Panc1 (cell line): Measurements from ENCODE around the gene EIPR1.

Experiments
- CTCF ChIP-seq: fragments of 450-650 bp; IDR thresholded peaks from 2 replicates; pipeline ENCODE4 v1.5.1; 2017; ENCODE audit warnings: mild to moderate bottlenecking
- POLR2AphosphoS5 ChIP-seq: IDR thresholded peaks from 2 replicates; pipeline ENCODE4 v1.6.1; 2012; ENCODE audit warnings: mild to moderate bottlenecking, low read depth, low read length, moderate library complexity
- REST ChIP-seq, 2 experiments: IDR thresholded peaks; 2 replicates each; pipeline ENCODE4 v1.6.1; 2011 to 2012; ENCODE audit warnings: low read depth in 2 of 2, control low read depth in 1 of 2, low read length in 1 of 2, mild to moderate bottlenecking in 1 of 2, moderate library complexity in 1 of 2; ENCODE audit not compliant: insufficient read depth in 1 of 2
- SIN3A ChIP-seq: IDR thresholded peaks from 2 replicates; pipeline ENCODE4 v1.6.1; 2012; ENCODE audit warnings: low read depth, mild to moderate bottlenecking, low read length, moderate library complexity, borderline replicate concordance; ENCODE audit not compliant: insufficient read depth
- TCF7L2 ChIP-seq: IDR thresholded peaks from 2 replicates; pipeline ENCODE4 v1.6.1; 2011; ENCODE audit warnings: mild to moderate bottlenecking, low read depth, low read length, inconsistent platforms

- TF ChIP-seq TCF7L2 (no peak), CTCF (no peak), REST (IDR thresholded peaks at IDR 0.05; ENCODE audit: insufficient read depth in 1 of 2, low read depth in 2 of 2, low read length in 1 of 2) (no peak), SIN3A (no peak), POLR2AphosphoS5 (no peak)
Measured at GRCh38 chr2:3233877-3234276, 143.7 kb downstream of the EIPR1 start.
